ENCODE results near the gene EDRF1.

- TF ChIP-seq CTCF (IDR thresholded peaks at IDR 0.05) (no peak), POLR2A (IDR thresholded peaks at IDR 0.05) (no peak), POLR2AphosphoS5 (IDR thresholded peaks at IDR 0.05) (no peak)
These were observed 62.5 kb downstream of the EDRF1 start for GRCh38 chr10:125782054-125782453.
